PC-9 (cell line): ENCODE measurements around the gene PXDN. TPM values are rescaled to one million over a fixed set of nuclear protein-coding genes. Genes with fewer than 3 reads are reported as not detected.
A peak's percentile ranks its signal among the peaks of the same experiment; 100 is the strongest.

Experiments
- BruUV-seq: library from RNA; stranded (reverse); fragments of 400-500 nt; replicated peaks from 2 replicates; lab custom pipeline; 2021; lab: Mats Ljungman, UMichigan
- CTCF ChIA-PET: fragments of 300-600 bp; sonication (Branson Sonifier 250); formaldehyde crosslinking; loops from one replicate; lab custom pipeline; 2022; ENCODE audit warnings: antibody characterized with exemption; lab: Charles Lee
- POLR2A ChIA-PET: fragments of 300-600 bp; sonication (Branson Sonifier 250); formaldehyde crosslinking; loops from one replicate; lab custom pipeline; 2022; ENCODE audit warnings: antibody characterized with exemption; ENCODE audit not compliant: unreplicated experiment; lab: Charles Lee
- DNase-seq, 2 experiments: peaks; one replicate each; pipeline versions ENCODE4 v3.0.0 to v3.0.0-alpha.2; 2015 to 2022; ENCODE audit warnings: mixed read lengths in 1 of 2
- H2AFZ ChIP-seq: fragments of 200-600 bp; sonication (generic); 2 replicates; pipeline ENCODE4 v1.8.1; 2017; ENCODE audit warnings: antibody characterized with exemption
- H3F3A ChIP-seq: fragments of 200-600 bp; sonication (generic); 2 replicates; pipeline ENCODE4 v1.8.1; 2017; ENCODE audit warnings: antibody characterized with exemption, mild to moderate bottlenecking, low read depth; ENCODE audit not compliant: insufficient read depth
- H3K27ac ChIP-seq: fragments of 200-600 bp; sonication (generic); 2 replicates; pipeline ENCODE4 v1.6.1; 2016; ENCODE audit warnings: mixed run types
- H3K27me3 ChIP-seq: fragments of 200-600 bp; sonication (generic); 2 replicates; pipeline ENCODE4 v1.6.1; 2016; ENCODE audit warnings: low read depth, mixed run types; ENCODE audit not compliant: insufficient read depth
- H3K36me3 ChIP-seq: fragments of 200-600 bp; sonication (generic); 2 replicates; pipeline ENCODE4 v1.6.1; 2016; ENCODE audit warnings: low read depth, mixed run types
- H3K4me1 ChIP-seq: fragments of 200-600 bp; sonication (generic); replicated peaks from 2 replicates; pipeline ENCODE4 v1.6.1; 2016; ENCODE audit warnings: mixed run types; ENCODE audit not compliant: insufficient read depth
- H3K4me2 ChIP-seq: fragments of 200-600 bp; sonication (generic); 2 replicates; pipeline ENCODE4 v1.6.1; 2017; ENCODE audit warnings: mixed run types
- H3K4me3 ChIP-seq: fragments of 200-600 bp; sonication (generic); 2 replicates; pipeline ENCODE4 v1.6.1; 2016; ENCODE audit warnings: mixed run types
- H3K79me2 ChIP-seq: fragments of 200-600 bp; sonication (generic); 2 replicates; pipeline ENCODE4 v1.6.1; 2017; ENCODE audit warnings: low read depth, mixed run types
- H3K9me2 ChIP-seq: fragments of 200-600 bp; sonication (generic); 2 replicates; pipeline ENCODE4 v1.8.1; 2017; ENCODE audit warnings: mild to moderate bottlenecking; ENCODE audit not compliant: insufficient read depth
- H3K9me3 ChIP-seq: fragments of 200-600 bp; sonication (generic); 2 replicates; pipeline ENCODE4 v1.8.1; 2016; ENCODE audit warnings: low read depth; ENCODE audit not compliant: insufficient read depth
- H4K20me1 ChIP-seq: fragments of 200-600 bp; sonication (generic); 2 replicates; pipeline ENCODE4 v1.8.1; 2017; ENCODE audit not compliant: insufficient read depth
- CTCF ChIP-seq: fragments of 200-600 bp; sonication (generic); conservative IDR thresholded peaks from 2 replicates; pipeline ENCODE4 v1.6.1; 2017; ENCODE audit warnings: mixed run types, antibody characterized with exemption, mild to moderate bottlenecking, moderate library complexity
- EZH2 ChIP-seq: fragments of 200-600 bp; sonication (generic); IDR thresholded peaks from 2 replicates; pipeline ENCODE4 v1.8.0; 2017; ENCODE audit warnings: antibody characterized with exemption, low read depth
- intact Hi-C: fragments of 100-400 bp; cut with micrococcal nuclease; formaldehyde crosslinking; loops from one replicate; pipeline ENCODE4 v1.10.0; 2022; ENCODE audit not compliant: unreplicated experiment
- total RNA-seq: library from RNA; stranded (reverse); gene quantifications from 2 replicates; pipeline ENCODE4 v1.2.3, GENCODE V29; 2021

Gene PXDN
- total RNA-seq, 1 experiment from 2014 or later = 91.1 TPM

DNA sequence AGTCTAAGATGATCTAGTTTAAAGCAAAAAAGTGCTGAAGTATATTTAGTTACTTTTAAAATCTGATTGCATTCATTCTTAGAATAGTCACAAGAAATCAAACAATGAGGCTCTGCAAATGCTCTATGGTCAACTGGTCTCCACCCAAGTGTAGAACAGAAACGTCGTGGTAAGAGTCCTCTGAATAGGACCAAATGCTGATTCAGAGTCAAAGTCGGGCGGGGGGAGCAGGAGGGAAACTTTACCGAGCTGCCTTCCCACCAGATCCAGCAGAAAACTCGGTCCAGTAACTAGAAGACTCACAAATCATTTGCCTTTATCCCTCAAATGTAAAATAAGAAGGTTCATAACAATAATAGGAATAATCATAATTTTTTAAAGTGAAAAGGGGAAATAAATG, 46.2 kb upstream of the PXDN start:
- Histone ChIP-seq H3K4me2 (no peak overlapping the region), H3K9me2 (no peaks in the 10 kb centered on the region), H3F3A (no peaks in the 10 kb centered on the region), H3K36me3 (no peaks in the 10 kb centered on the region), H2AFZ (no peak overlapping the region), H4K20me1 (no peaks in the 10 kb centered on the region), H3K9me3 (no peaks in the 10 kb centered on the region), H3K4me3 (no peak overlapping the region), H3K27me3 (peaks cover 97% of the 10 kb centered on the region), H3K4me1 (no peaks in the 10 kb centered on the region), H3K27ac (no peak overlapping the region), H3K79me2 (no peaks in the 10 kb centered on the region)
- peak in 1 of 2 experiments; percentile 6 for DNase-seq
- ChIA-PET CTCF (no interaction called here), POLR2A (no interaction called here)
- no peak for TF ChIP-seq CTCF
- no peak for TF ChIP-seq EZH2
- intact Hi-C loops = no loop called here
- BruUV-seq = no TSS peak

GRCh38 chr2:1789610-1790009, 45.3 kb upstream of the PXDN start:
- Histone ChIP-seq H3K36me3 (no peaks in the 10 kb centered on the region), H3K27me3 (peaks cover 97% of the 10 kb centered on the region), H2AFZ (no peak overlapping the region), H3K27ac (no peak overlapping the region), H3K4me2 (no peak overlapping the region), H3K9me2 (no peaks in the 10 kb centered on the region), H3K79me2 (no peaks in the 10 kb centered on the region), H3F3A (no peaks in the 10 kb centered on the region), H3K9me3 (no peaks in the 10 kb centered on the region), H3K4me3 (no peak overlapping the region), H3K4me1 (no peaks in the 10 kb centered on the region), H4K20me1 (no peaks in the 10 kb centered on the region)
- POLR2A ChIA-PET = no interaction called here
- intact Hi-C loops = no loop called here
- TF ChIP-seq EZH2 (no peak), CTCF (0 out of 2 replicates have a peak, but pooled peaks have one; percentile 19)
- no peak for DNase-seq
- CTCF ChIA-PET = no interaction called here
- BruUV-seq = no TSS peak

- no peak overlapping the region for H3K4me3 ChIP-seq
- H3K9me2 ChIP-seq = no peaks in the 10 kb centered on the region
- no peak overlapping the region for H3K4me2 ChIP-seq
- H4K20me1 ChIP-seq = no peaks in the 10 kb centered on the region
- no peak overlapping the region for H2AFZ ChIP-seq
- H3F3A ChIP-seq = no peaks in the 10 kb centered on the region
- CTCF ChIA-PET = no interaction called here
- no peak for TF ChIP-seq CTCF
- no peak for TF ChIP-seq EZH2
- no TSS peak for BruUV-seq
- intact Hi-C loops = no loop called here
- H3K4me1 ChIP-seq = no peaks in the 10 kb centered on the region
- POLR2A ChIA-PET = no interaction called here
- peaks cover 97% of the 10 kb centered on the region for H3K27me3 ChIP-seq
- H3K79me2 ChIP-seq = no peaks in the 10 kb centered on the region
- no peaks in the 10 kb centered on the region for H3K36me3 ChIP-seq
- no peak overlapping the region for H3K27ac ChIP-seq
- H3K9me3 ChIP-seq = no peaks in the 10 kb centered on the region
- no peak for DNase-seq
These were observed 44.2 kb upstream of the PXDN start for GRCh38 chr2:1788478-1788959.
